GM12865 (cell line): Measurements from ENCODE around the gene TOMM7.

ENCODE experiments used
- DNase-seq: peaks from one replicate; pipeline ENCODE4 v3.0.0; 2010; ENCODE audit warnings: low read depth
- H3K4me3 ChIP-seq: 2 replicates; pipeline ENCODE4 v1.5.1; 2011; ENCODE audit warnings: mild to moderate bottlenecking, low read depth, low read length, control low read depth
- CTCF ChIP-seq: IDR thresholded peaks from 2 replicates; pipeline ENCODE4 v1.5.1; 2011; ENCODE audit warnings: low read length, control low read depth, low read depth, inconsistent platforms; ENCODE audit not compliant: insufficient read depth; ENCODE audit errors: missing control alignments

TOMM7 gene

GRCh38 chr7:22860337-22860736 is 37.7 kb upstream of the TOMM7 start:
- H3K4me3 ChIP-seq, result no peak overlapping the region
- peak; percentile 29 for DNase-seq
- TF ChIP-seq CTCF, result no peak

GRCh38 chr7:22859641-22860290 is 37.1 kb upstream of the TOMM7 start:
- no peak for TF ChIP-seq CTCF
- H3K4me3 ChIP-seq, result no peak overlapping the region
- DNase-seq, result peak; percentile 60

GRCh38 chr7:22858640-22859561 is 36.3 kb upstream of the TOMM7 start:
- TF ChIP-seq CTCF, result no peak
- DNase-seq, result peak; percentile 72
- H3K4me3 ChIP-seq, result no peak overlapping the region

GRCh38 chr7:22858274-22858639 is 35.6 kb upstream of the TOMM7 start:
- TF ChIP-seq CTCF, result no peak
- no peak overlapping the region for H3K4me3 ChIP-seq
- DNase-seq, result no peak

- TF ChIP-seq CTCF, result no peak
- peak overlapping the region; percentile 69 for H3K4me3 ChIP-seq
- DNase-seq, result no peak
Measured at GRCh38 chr7:22856416-22856815, 33.8 kb upstream of the TOMM7 start.

- peak overlapping the region; percentile 69 for H3K4me3 ChIP-seq
- TF ChIP-seq CTCF, result no peak
- DNase-seq, result no peak
Measured at GRCh38 chr7:22855049-22855392, 32.4 kb upstream of the TOMM7 start.
